ENCODE data around the gene TNNT2.

DNA sequence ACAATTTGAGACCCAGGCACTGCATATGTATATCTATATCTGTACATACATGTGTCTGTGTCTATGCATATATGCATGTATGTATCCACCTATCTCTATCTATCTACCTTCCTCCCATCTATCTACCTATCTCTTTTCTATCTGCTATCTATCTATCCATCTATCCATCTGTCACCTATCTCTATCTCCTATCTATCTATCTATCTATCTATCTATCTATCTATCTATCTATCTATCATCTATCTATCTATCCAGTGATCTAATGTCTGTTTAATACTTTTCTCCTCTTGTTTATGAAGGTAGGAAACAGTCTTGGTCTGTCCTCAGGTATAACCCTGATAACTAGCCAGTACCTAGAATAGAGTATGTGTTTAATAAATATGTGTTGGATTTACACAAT, 25.9 kb downstream of the TNNT2 start:
- TF ChIP-seq, protein P1, sequence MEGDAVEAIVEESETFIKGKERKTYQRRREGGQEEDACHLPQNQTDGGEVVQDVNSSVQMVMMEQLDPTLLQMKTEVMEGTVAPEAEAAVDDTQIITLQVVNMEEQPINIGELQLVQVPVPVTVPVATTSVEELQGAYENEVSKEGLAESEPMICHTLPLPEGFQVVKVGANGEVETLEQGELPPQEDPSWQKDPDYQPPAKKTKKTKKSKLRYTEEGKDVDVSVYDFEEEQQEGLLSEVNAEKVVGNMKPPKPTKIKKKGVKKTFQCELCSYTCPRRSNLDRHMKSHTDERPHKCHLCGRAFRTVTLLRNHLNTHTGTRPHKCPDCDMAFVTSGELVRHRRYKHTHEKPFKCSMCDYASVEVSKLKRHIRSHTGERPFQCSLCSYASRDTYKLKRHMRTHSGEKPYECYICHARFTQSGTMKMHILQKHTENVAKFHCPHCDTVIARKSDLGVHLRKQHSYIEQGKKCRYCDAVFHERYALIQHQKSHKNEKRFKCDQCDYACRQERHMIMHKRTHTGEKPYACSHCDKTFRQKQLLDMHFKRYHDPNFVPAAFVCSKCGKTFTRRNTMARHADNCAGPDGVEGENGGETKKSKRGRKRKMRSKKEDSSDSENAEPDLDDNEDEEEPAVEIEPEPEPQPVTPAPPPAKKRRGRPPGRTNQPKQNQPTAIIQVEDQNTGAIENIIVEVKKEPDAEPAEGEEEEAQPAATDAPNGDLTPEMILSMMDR (IDR thresholded peaks at IDR 0.05; ENCODE audit: low read depth, low read length, missing input control): no peak
- TF ChIP-seq JUND (IDR thresholded peaks at IDR 0.05) (no peak), GABPA (IDR thresholded peaks at IDR 0.05 in 1 of 2, conservative IDR thresholded peaks at IDR 0.05 in 1 of 2) (no peak), TAF1 (conservative IDR thresholded peaks at IDR 0.05) (no peak), RAD21 (IDR thresholded peaks at IDR 0.05) (no peak), YY1 (IDR thresholded peaks at IDR 0.05) (no peak), EGR1 (IDR thresholded peaks at IDR 0.05; ENCODE audit: low read depth in 2 of 2) (no peak), NR2F2 (IDR thresholded peaks at IDR 0.05) (no peak), SP1 (IDR thresholded peaks at IDR 0.05) (no peak)
- TF ChIP-seq, protein P2, sequence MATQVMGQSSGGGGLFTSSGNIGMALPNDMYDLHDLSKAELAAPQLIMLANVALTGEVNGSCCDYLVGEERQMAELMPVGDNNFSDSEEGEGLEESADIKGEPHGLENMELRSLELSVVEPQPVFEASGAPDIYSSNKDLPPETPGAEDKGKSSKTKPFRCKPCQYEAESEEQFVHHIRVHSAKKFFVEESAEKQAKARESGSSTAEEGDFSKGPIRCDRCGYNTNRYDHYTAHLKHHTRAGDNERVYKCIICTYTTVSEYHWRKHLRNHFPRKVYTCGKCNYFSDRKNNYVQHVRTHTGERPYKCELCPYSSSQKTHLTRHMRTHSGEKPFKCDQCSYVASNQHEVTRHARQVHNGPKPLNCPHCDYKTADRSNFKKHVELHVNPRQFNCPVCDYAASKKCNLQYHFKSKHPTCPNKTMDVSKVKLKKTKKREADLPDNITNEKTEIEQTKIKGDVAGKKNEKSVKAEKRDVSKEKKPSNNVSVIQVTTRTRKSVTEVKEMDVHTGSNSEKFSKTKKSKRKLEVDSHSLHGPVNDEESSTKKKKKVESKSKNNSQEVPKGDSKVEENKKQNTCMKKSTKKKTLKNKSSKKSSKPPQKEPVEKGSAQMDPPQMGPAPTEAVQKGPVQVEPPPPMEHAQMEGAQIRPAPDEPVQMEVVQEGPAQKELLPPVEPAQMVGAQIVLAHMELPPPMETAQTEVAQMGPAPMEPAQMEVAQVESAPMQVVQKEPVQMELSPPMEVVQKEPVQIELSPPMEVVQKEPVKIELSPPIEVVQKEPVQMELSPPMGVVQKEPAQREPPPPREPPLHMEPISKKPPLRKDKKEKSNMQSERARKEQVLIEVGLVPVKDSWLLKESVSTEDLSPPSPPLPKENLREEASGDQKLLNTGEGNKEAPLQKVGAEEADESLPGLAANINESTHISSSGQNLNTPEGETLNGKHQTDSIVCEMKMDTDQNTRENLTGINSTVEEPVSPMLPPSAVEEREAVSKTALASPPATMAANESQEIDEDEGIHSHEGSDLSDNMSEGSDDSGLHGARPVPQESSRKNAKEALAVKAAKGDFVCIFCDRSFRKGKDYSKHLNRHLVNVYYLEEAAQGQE (IDR thresholded peaks at IDR 0.05): no peak
- TF ChIP-seq, protein P3, sequence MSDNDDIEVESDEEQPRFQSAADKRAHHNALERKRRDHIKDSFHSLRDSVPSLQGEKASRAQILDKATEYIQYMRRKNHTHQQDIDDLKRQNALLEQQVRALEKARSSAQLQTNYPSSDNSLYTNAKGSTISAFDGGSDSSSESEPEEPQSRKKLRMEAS (IDR thresholded peaks at IDR 0.05): no peak
- TF ChIP-seq, protein P4, sequence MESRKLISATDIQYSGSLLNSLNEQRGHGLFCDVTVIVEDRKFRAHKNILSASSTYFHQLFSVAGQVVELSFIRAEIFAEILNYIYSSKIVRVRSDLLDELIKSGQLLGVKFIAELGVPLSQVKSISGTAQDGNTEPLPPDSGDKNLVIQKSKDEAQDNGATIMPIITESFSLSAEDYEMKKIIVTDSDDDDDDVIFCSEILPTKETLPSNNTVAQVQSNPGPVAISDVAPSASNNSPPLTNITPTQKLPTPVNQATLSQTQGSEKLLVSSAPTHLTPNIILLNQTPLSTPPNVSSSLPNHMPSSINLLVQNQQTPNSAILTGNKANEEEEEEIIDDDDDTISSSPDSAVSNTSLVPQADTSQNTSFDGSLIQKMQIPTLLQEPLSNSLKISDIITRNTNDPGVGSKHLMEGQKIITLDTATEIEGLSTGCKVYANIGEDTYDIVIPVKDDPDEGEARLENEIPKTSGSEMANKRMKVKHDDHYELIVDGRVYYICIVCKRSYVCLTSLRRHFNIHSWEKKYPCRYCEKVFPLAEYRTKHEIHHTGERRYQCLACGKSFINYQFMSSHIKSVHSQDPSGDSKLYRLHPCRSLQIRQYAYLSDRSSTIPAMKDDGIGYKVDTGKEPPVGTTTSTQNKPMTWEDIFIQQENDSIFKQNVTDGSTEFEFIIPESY (IDR thresholded peaks at IDR 0.05): no peak
